ENCODE measurements around the gene CKAP2L. TPM values are rescaled to one million over a fixed set of nuclear protein-coding genes. Genes with fewer than 3 reads are reported as not detected.

The CKAP2L gene
- total RNA-seq, 1 donor from 2014 or later = 8.9 TPM

GRCh38 chr2:112701052-112701451 lies 63.4 kb downstream of the CKAP2L start:
- H3K9me3 Mint-ChIP-seq = no peaks in the 10 kb centered on the region
- H3K36me3 Mint-ChIP-seq = no peaks in the 10 kb centered on the region
- H3K4me3 Mint-ChIP-seq = no peak overlapping the region
- TF ChIP-seq, protein P1, sequence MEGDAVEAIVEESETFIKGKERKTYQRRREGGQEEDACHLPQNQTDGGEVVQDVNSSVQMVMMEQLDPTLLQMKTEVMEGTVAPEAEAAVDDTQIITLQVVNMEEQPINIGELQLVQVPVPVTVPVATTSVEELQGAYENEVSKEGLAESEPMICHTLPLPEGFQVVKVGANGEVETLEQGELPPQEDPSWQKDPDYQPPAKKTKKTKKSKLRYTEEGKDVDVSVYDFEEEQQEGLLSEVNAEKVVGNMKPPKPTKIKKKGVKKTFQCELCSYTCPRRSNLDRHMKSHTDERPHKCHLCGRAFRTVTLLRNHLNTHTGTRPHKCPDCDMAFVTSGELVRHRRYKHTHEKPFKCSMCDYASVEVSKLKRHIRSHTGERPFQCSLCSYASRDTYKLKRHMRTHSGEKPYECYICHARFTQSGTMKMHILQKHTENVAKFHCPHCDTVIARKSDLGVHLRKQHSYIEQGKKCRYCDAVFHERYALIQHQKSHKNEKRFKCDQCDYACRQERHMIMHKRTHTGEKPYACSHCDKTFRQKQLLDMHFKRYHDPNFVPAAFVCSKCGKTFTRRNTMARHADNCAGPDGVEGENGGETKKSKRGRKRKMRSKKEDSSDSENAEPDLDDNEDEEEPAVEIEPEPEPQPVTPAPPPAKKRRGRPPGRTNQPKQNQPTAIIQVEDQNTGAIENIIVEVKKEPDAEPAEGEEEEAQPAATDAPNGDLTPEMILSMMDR (IDR thresholded peaks at IDR 0.05; ENCODE audit: unreplicated experiment) = no peak
- H3K27me3 Mint-ChIP-seq (ENCODE audit: low read depth) = peaks cover 9% of the 10 kb centered on the region
- H3K27ac Mint-ChIP-seq = no peak overlapping the region
- DNase-seq (ENCODE audit: low spot score in 2 of 2, unreplicated experiment in 2 of 2) = no peak
- no peaks in the 10 kb centered on the region for H3K4me1 Mint-ChIP-seq

- H3K27ac Mint-ChIP-seq = no peak overlapping the region
- DNase-seq (ENCODE audit: low spot score in 2 of 2, unreplicated experiment in 2 of 2) = no peak
- no peaks in the 10 kb centered on the region for H3K4me1 Mint-ChIP-seq
- H3K9me3 Mint-ChIP-seq = no peaks in the 10 kb centered on the region
- H3K27me3 Mint-ChIP-seq (ENCODE audit: low read depth) = peaks cover 9% of the 10 kb centered on the region
- no peaks in the 10 kb centered on the region for H3K36me3 Mint-ChIP-seq
- no peak overlapping the region for H3K4me3 Mint-ChIP-seq
- TF ChIP-seq, protein P1 (IDR thresholded peaks at IDR 0.05; ENCODE audit: unreplicated experiment) = no peak
Measured at GRCh38 chr2:112699984-112700667, 64.3 kb downstream of the CKAP2L start.

DNA sequence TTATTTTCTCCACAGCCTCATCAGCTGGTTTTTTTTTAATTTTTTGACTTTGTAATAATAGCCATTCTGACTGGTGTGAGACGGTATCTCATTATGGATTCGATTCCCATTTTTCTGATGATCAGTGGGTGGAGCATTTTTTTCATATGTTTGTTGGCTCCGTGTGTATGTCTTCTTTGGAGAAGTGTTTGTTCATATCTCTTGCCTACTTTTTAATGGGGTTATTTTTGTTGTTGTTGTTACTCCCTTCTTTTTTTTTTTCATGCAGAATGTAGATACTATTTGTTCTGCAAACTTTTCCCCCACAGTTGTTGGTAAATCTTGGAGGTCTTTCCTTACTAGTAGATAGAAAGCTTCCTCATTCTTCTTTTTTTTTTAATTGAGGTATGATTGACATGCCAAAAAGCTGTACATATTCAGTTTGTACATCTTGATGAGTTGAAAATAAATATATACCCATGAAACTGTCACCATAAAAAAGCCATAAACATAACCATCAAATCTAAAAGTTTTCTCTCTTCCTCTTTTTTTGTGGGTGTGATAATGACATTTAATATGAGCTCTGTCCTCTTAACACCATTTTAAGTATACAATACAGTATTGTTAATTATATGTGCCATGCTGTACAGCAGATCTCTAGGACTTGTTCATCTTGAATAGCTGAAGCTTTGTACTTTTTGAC lies 65.4 kb downstream of the CKAP2L start:
- Mint-ChIP-seq H3K4me1 (no peaks in the 10 kb centered on the region), H3K4me3 (no peak overlapping the region), H3K9me3 (no peaks in the 10 kb centered on the region), H3K27ac (no peak overlapping the region), H3K27me3 (ENCODE audit: low read depth) (peaks cover 7% of the 10 kb centered on the region), H3K36me3 (no peaks in the 10 kb centered on the region)
- no peak for DNase-seq (ENCODE audit: low spot score in 2 of 2, unreplicated experiment in 2 of 2)
- TF ChIP-seq, protein P1 (IDR thresholded peaks at IDR 0.05; ENCODE audit: unreplicated experiment) = no peak

- no peak overlapping the region for H3K27ac Mint-ChIP-seq
- no peak overlapping the region for H3K4me3 Mint-ChIP-seq
- H3K36me3 Mint-ChIP-seq = no peaks in the 10 kb centered on the region
- TF ChIP-seq, protein P1 (IDR thresholded peaks at IDR 0.05; ENCODE audit: unreplicated experiment) = no peak
- peaks cover 2% of the 10 kb centered on the region for H3K4me1 Mint-ChIP-seq
- peaks cover 5% of the 10 kb centered on the region for H3K27me3 Mint-ChIP-seq (ENCODE audit: low read depth)
- no peaks in the 10 kb centered on the region for H3K9me3 Mint-ChIP-seq
- no peak for DNase-seq (ENCODE audit: low spot score in 2 of 2, unreplicated experiment in 2 of 2)
Measured at GRCh38 chr2:112694182-112694581, 70.2 kb downstream of the CKAP2L start.

GRCh38 chr2:112693596-112693995 lies 70.8 kb downstream of the CKAP2L start:
- H3K27me3 Mint-ChIP-seq (ENCODE audit: low read depth) = peaks cover 1% of the 10 kb centered on the region
- H3K4me3 Mint-ChIP-seq = no peak overlapping the region
- H3K36me3 Mint-ChIP-seq = no peaks in the 10 kb centered on the region
- TF ChIP-seq, protein P1 (IDR thresholded peaks at IDR 0.05; ENCODE audit: unreplicated experiment) = no peak
- peaks cover 2% of the 10 kb centered on the region for H3K4me1 Mint-ChIP-seq
- no peak for DNase-seq (ENCODE audit: low spot score in 2 of 2, unreplicated experiment in 2 of 2)
- H3K9me3 Mint-ChIP-seq = no peaks in the 10 kb centered on the region
- H3K27ac Mint-ChIP-seq = no peak overlapping the region
